Liver (tissue), 3 donors: ENCODE results near the gene DNAH3.

ENCODE experiments used
- ATF3 ChIP-seq: IDR thresholded peaks from 2 replicates; pipeline ENCODE4 v1.6.1; 2016; ENCODE audit warnings: antibody characterized with exemption
- EGR1 ChIP-seq, 2 donors: IDR thresholded peaks; 2 replicates each; pipeline ENCODE4 v1.6.1; 2016 to 2018; ENCODE audit warnings: antibody characterized with exemption in 2 of 2, low read depth in 2 of 2
- FOXA1 ChIP-seq: IDR thresholded peaks from 2 replicates; pipeline ENCODE4 v1.6.1; 2016; ENCODE audit warnings: antibody characterized with exemption
- JUND ChIP-seq, 2 donors: IDR thresholded peaks; 2 replicates each; pipeline ENCODE4 v1.6.1; 2016; ENCODE audit warnings: antibody characterized with exemption in 2 of 2
- RAD21 ChIP-seq, 2 donors: IDR thresholded peaks; 2 replicates each; pipeline ENCODE4 v1.6.1; 2016; ENCODE audit warnings: antibody characterized with exemption in 2 of 2, mild to moderate bottlenecking in 2 of 2
- RXRA ChIP-seq, 2 donors: IDR thresholded peaks; 2 replicates each; pipeline ENCODE4 v1.6.1; 2017 to 2018; ENCODE audit warnings: antibody characterized with exemption in 2 of 2, mild to moderate bottlenecking in 1 of 2
- SP1 ChIP-seq: IDR thresholded peaks from 2 replicates; pipeline ENCODE4 v1.6.1; 2018; ENCODE audit warnings: antibody characterized with exemption, mild to moderate bottlenecking
- TAF1 ChIP-seq: conservative IDR thresholded peaks from 2 replicates; pipeline ENCODE4 v1.6.1; 2016; ENCODE audit warnings: antibody characterized with exemption, mild to moderate bottlenecking
- YY1 ChIP-seq: IDR thresholded peaks from 2 replicates; pipeline ENCODE4 v1.6.1; 2016; ENCODE audit warnings: antibody characterized with exemption, mild to moderate bottlenecking
- TF ChIP-seq, protein P1 (sequence below): fragments of 150-350 bp; IDR thresholded peaks from 2 replicates; pipeline ENCODE4 v1.5.1; 2017; ENCODE audit warnings: improper control_type of control experiment, low read depth, low read length; ENCODE audit not compliant: missing input control
- TF ChIP-seq, protein P2 (sequence below): IDR thresholded peaks from 2 replicates; pipeline ENCODE4 v1.6.1; 2016; ENCODE audit warnings: antibody characterized with exemption
- TF ChIP-seq, protein P3 (sequence below): IDR thresholded peaks from 2 replicates; pipeline ENCODE4 v1.6.1; 2016; ENCODE audit warnings: antibody characterized with exemption, mild to moderate bottlenecking
- donor health status: healthy.
- donor health status: healthy.

DNA sequence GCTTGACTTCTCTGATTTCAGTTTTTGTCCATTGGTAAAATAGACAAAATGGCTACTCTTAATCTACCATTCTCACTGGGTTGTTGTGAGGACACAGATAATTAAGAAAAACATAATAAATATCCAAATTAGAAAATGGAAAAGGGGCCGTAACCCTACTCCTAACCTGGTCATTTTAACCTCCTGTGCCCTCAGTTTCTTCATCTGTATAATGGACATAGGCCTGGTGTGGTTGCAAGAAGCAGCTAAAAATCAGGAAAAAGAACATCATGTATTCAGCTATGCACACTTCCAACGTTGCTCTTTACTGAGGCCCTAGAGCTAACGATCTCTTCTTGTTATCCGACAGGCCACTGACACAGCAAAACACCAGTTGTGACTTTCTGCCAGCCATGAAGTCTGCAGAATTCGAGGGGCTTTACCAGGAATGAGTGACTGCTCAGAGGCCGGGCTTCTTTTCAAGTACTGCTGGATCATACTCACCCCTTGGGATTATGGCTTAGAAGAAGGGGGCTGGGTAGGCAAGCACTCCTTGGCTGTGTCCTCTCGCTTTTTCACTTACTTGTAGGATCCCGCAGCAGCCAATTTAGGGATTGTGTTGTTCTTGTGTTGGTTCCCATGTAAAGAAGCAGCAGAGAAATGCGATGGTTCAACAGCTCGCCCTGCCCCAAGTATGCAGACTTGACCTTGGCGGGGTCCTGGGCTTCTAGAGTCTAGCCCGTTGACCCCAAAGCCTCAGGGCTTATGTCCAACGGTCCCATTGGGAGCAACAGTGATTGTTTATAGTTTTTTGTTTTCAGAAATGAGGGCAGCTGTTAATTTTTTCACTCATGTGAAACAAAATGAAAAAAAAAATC, 28.7 kb upstream of the DNAH3 start:
- TF ChIP-seq, protein P1, sequence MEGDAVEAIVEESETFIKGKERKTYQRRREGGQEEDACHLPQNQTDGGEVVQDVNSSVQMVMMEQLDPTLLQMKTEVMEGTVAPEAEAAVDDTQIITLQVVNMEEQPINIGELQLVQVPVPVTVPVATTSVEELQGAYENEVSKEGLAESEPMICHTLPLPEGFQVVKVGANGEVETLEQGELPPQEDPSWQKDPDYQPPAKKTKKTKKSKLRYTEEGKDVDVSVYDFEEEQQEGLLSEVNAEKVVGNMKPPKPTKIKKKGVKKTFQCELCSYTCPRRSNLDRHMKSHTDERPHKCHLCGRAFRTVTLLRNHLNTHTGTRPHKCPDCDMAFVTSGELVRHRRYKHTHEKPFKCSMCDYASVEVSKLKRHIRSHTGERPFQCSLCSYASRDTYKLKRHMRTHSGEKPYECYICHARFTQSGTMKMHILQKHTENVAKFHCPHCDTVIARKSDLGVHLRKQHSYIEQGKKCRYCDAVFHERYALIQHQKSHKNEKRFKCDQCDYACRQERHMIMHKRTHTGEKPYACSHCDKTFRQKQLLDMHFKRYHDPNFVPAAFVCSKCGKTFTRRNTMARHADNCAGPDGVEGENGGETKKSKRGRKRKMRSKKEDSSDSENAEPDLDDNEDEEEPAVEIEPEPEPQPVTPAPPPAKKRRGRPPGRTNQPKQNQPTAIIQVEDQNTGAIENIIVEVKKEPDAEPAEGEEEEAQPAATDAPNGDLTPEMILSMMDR = no peak
- TF ChIP-seq, protein P2, sequence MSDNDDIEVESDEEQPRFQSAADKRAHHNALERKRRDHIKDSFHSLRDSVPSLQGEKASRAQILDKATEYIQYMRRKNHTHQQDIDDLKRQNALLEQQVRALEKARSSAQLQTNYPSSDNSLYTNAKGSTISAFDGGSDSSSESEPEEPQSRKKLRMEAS = no peak
- TF ChIP-seq TAF1 (no peak), EGR1 (IDR thresholded peaks at IDR 0.05; ENCODE audit: low read depth in 2 of 2) (no peak), RAD21 (IDR thresholded peaks at IDR 0.05) (no peak), JUND (IDR thresholded peaks at IDR 0.05) (no peak), ATF3 (no peak), SP1 (no peak), FOXA1 (no peak), RXRA (IDR thresholded peaks at IDR 0.05) (no peak), YY1 (no peak)
- TF ChIP-seq, protein P3, sequence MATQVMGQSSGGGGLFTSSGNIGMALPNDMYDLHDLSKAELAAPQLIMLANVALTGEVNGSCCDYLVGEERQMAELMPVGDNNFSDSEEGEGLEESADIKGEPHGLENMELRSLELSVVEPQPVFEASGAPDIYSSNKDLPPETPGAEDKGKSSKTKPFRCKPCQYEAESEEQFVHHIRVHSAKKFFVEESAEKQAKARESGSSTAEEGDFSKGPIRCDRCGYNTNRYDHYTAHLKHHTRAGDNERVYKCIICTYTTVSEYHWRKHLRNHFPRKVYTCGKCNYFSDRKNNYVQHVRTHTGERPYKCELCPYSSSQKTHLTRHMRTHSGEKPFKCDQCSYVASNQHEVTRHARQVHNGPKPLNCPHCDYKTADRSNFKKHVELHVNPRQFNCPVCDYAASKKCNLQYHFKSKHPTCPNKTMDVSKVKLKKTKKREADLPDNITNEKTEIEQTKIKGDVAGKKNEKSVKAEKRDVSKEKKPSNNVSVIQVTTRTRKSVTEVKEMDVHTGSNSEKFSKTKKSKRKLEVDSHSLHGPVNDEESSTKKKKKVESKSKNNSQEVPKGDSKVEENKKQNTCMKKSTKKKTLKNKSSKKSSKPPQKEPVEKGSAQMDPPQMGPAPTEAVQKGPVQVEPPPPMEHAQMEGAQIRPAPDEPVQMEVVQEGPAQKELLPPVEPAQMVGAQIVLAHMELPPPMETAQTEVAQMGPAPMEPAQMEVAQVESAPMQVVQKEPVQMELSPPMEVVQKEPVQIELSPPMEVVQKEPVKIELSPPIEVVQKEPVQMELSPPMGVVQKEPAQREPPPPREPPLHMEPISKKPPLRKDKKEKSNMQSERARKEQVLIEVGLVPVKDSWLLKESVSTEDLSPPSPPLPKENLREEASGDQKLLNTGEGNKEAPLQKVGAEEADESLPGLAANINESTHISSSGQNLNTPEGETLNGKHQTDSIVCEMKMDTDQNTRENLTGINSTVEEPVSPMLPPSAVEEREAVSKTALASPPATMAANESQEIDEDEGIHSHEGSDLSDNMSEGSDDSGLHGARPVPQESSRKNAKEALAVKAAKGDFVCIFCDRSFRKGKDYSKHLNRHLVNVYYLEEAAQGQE = no peak
